ENCODE measurements around the gene DCAF11.

Gene DCAF11

DNA sequence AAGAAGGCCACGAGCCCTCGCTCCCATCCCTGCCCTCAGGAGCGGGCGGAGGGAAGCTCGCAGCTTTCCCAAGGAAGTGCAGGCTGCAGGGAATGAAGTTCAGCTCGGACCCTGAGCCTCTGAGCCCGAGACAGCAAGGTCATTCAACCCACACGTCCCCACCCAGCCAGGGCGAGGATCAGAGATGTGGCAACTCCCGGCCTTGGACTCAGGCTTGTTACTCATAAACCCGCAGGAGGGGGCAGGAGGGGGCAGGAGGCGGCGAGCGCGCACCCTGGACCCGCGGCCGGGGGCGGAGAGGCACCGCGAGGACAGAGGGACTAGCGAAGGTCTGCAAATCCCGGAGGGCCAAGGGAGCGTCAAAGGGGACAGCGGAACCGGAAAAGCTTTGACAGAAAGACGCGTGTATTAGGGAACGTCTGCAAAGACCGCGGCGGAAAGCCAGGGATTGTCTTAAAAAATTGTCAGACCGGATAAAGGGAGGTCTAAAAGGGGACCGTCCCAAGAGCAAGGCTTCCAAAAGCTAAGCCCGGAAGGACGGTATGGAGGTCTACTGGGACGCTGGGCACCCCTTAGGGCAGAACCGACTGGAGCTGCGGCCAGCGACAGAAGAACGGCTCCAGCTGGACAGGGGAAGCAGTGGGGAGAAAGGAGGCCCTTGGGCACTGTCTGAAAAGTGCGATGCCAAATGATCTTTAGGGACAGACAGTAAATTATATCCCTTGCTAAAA is 611 bp upstream of the DCAF11 start:
- peak overlapping the region; percentile 94 for H3K27ac ChIP-seq (ENCODE audit: low read depth, low read length)
- peaks cover 5% of the 10 kb centered on the region; the same call in 1 of the 2 replicates for H3K4me1 ChIP-seq (ENCODE audit: insufficient read depth, low read length)
- H3K9me3 ChIP-seq (ENCODE audit: insufficient read depth, low read depth, low read length) = no peaks in the 10 kb centered on the region
- H3K27me3 ChIP-seq (ENCODE audit: insufficient read depth, low read length) = no peaks in the 10 kb centered on the region
- peak overlapping the region; percentile 70 for H3K9ac ChIP-seq (ENCODE audit: low read depth, low read length)
- under 1% methylated on average over 42 of the region's 42 CpGs for WGBS
- H3K4me3 ChIP-seq (ENCODE audit: low read length) = peak overlapping the region; percentile 89
- peaks cover 24% of the 10 kb centered on the region for H3K36me3 ChIP-seq (ENCODE audit: insufficient read depth, low read length)

DNA sequence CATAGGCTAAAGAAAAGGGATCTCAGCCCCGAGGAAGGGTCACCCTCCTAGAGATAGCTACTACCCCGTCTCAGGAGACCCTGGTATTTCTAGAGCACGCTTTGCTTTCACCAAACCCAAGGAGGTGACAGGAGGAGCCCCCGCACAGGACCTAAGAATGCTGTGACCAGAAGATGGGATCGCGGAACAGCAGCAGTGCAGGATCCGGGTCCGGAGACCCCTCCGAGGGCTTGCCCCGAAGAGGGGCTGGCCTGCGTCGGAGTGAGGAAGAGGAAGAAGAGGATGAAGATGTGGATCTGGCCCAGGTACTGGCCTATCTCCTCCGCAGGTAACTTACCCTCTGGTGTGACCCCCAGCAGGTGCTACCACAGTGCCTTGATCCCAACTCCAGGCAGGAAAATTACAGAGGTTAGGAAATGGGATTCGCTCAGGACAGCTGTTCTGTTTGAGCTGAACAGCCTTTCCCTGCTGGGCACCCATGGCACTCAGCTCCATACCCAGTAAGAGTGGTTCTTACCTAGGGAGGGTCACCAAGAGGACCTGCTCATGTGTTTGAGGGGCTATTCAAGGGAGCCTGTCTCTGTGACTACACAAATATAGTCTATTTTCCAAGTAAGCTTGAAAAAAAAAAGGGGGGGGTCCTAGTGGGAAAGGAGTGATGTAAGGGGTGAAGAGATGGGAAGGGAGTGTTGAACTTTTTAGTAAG is 998 bp downstream of the DCAF11 start:
- Histone ChIP-seq H3K27ac (ENCODE audit: low read depth, low read length) (peak overlapping the region; percentile 53; the same call in 1 of the 2 replicates), H3K9ac (ENCODE audit: low read depth, low read length) (peak overlapping the region; percentile 67), H3K4me1 (ENCODE audit: insufficient read depth, low read length) (peaks cover 5% of the 10 kb centered on the region; the same call in 1 of the 2 replicates), H3K9me3 (ENCODE audit: insufficient read depth, low read depth, low read length) (no peaks in the 10 kb centered on the region), H3K4me3 (ENCODE audit: low read length) (peak overlapping the region; percentile 89), H3K36me3 (ENCODE audit: insufficient read depth, low read length) (peaks cover 37% of the 10 kb centered on the region), H3K27me3 (ENCODE audit: insufficient read depth, low read length) (no peaks in the 10 kb centered on the region)
- 8% methylated on average over 14 of the region's 14 CpGs for WGBS

DNA sequence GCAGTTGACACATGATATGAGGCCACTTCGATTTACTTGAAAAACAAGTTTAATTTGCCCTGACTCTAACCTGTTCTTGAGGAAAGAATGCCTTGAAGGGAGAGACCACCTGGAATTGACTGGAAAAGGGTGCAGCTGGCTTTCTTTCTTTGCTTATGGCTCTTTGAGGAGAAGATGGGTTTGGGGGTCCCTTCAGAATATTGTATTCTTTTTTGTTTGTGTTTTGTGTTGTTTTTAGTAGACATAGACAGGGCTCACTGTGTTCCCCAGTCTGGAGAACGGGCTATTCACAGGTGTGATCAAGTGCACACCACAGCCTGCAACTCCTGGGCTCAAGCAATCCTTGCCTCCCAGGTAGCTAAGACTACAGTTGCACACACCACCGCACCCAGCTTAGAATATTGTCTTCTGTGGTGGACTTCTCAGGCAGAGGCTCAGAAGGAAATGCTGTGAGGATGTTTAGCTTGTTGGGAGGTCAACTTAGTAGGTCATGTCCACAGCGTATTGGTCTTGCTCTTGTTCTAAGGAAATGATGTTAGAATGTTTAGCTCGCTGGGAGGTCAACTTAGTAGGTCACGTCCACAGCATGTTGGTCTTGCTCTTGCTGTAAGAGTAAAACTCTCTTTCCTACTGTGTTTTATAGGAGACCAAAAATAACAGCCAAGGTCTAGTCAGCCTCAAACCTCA is 1.7 kb downstream of the DCAF11 start:
- Histone ChIP-seq H3K27ac (ENCODE audit: low read depth, low read length) (no peak overlapping the region), H3K9me3 (ENCODE audit: insufficient read depth, low read depth, low read length) (no peaks in the 10 kb centered on the region), H3K4me1 (ENCODE audit: insufficient read depth, low read length) (peaks cover 5% of the 10 kb centered on the region; the same call in 1 of the 2 replicates), H3K9ac (ENCODE audit: low read depth, low read length) (0 out of 2 replicates have a peak overlapping the region, but pooled peaks have one; percentile 67), H3K36me3 (ENCODE audit: insufficient read depth, low read length) (peaks cover 44% of the 10 kb centered on the region), H3K27me3 (ENCODE audit: insufficient read depth, low read length) (no peaks in the 10 kb centered on the region), H3K4me3 (ENCODE audit: low read length) (peak overlapping the region; percentile 89)
- 93% methylated on average over 6 of the region's 6 CpGs for WGBS

DNA sequence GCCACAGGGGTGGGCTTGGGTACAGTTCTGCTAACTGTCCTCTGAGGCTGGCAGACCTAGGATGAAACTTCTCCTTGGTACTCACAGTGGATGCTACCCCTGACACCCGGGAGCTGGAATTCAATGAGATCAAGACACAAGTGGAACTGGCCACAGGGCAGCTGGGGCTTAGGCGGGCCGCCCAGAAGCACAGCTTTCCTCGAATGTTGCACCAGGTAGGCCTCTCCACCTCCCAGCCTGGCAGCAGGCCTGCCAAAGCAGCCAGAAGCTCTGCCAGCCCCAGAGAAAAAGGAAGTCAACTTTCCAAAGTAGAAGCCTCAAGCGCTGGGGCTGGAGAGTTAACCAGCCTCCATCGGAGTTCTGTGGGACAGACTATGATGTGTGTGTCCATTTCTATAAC is 2.6 kb downstream of the DCAF11 start:
- H3K4me3 ChIP-seq (ENCODE audit: low read length) = no peak overlapping the region
- no peak overlapping the region for H3K27ac ChIP-seq (ENCODE audit: low read depth, low read length)
- H3K27me3 ChIP-seq (ENCODE audit: insufficient read depth, low read length) = no peaks in the 10 kb centered on the region
- 91% methylated on average over 6 of the region's 6 CpGs for WGBS
- no peaks in the 10 kb centered on the region for H3K9me3 ChIP-seq (ENCODE audit: insufficient read depth, low read depth, low read length)
- H3K36me3 ChIP-seq (ENCODE audit: insufficient read depth, low read length) = peaks cover 49% of the 10 kb centered on the region
- H3K4me1 ChIP-seq (ENCODE audit: insufficient read depth, low read length) = peaks cover 5% of the 10 kb centered on the region; the same call in 1 of the 2 replicates
- no peak overlapping the region for H3K9ac ChIP-seq (ENCODE audit: low read depth, low read length)

DNA sequence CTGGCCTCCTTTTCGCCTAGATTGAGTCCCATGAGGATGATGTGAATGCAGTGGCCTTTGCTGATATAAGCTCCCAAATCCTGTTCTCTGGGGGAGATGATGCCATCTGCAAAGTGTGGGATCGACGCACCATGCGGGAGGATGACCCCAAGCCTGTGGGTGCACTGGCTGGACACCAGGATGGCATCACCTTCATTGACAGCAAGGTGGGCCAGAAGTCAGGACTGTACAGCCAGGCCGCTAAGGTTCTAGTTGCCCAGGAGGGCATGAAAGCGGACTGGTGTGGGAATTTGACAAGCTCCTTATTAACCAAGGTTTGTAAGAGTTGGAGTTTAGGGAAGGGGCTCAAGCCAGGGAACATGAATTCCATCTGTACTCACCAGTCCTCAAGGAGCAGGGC is 5.1 kb downstream of the DCAF11 start:
- WGBS = 94% methylated on average over 6 of the region's 6 CpGs
- H3K27me3 ChIP-seq (ENCODE audit: insufficient read depth, low read length) = no peaks in the 10 kb centered on the region
- no peak overlapping the region for H3K27ac ChIP-seq (ENCODE audit: low read depth, low read length)
- no peak overlapping the region for H3K4me3 ChIP-seq (ENCODE audit: low read length)
- H3K4me1 ChIP-seq (ENCODE audit: insufficient read depth, low read length) = peaks cover 5% of the 10 kb centered on the region; the same call in 1 of the 2 replicates
- no peaks in the 10 kb centered on the region for H3K9me3 ChIP-seq (ENCODE audit: insufficient read depth, low read depth, low read length)
- H3K9ac ChIP-seq (ENCODE audit: low read depth, low read length) = no peak overlapping the region
- peaks cover 64% of the 10 kb centered on the region for H3K36me3 ChIP-seq (ENCODE audit: insufficient read depth, low read length)

DNA sequence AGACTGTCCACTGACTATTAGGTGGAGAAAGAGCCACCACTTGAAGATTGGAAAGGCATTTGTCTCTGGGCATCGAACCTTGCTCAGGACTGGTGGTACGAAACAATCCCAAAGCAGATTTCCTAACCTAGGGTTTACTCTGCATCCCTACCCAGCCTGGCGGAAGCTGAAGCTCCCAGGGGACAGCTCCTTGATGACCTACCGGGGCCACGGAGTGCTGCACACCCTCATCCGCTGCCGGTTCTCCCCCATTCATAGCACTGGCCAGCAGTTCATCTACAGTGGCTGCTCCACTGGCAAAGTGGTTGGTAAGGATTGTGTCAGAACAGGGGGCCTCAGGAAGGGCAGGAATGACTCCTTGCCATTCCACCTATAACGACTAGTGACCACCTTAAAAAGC is 6.6 kb downstream of the DCAF11 start:
- Histone ChIP-seq H3K9ac (ENCODE audit: low read depth, low read length) (no peak overlapping the region), H3K36me3 (ENCODE audit: insufficient read depth, low read length) (peaks cover 64% of the 10 kb centered on the region), H3K9me3 (ENCODE audit: insufficient read depth, low read depth, low read length) (no peaks in the 10 kb centered on the region), H3K4me1 (ENCODE audit: insufficient read depth, low read length) (no peaks in the 10 kb centered on the region), H3K4me3 (ENCODE audit: low read length) (no peak overlapping the region), H3K27me3 (ENCODE audit: insufficient read depth, low read length) (no peaks in the 10 kb centered on the region), H3K27ac (ENCODE audit: low read depth, low read length) (no peak overlapping the region)
- 96% methylated on average over 8 of the region's 8 CpGs for WGBS

DNA sequence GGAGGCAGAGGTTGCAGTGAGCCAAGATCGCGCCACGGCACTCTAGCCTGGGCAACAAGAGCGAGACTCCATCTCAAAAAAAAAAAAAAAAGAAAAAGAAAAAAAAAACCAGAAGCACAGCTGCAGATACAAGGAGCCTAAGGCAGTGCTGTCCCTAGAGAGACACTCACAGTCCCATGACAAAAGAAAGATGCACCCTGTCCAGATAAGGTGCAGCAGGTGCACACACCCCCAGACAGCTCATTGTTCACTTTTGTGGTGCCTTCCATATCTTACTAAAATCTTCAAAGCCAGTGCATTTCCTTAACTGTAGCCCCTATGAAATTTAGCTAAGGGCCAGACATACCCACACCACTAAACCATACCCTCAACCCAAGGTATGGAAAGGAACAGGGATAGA is 7.8 kb downstream of the DCAF11 start:
- Histone ChIP-seq H3K4me3 (ENCODE audit: low read length) (no peak overlapping the region), H3K36me3 (ENCODE audit: insufficient read depth, low read length) (peaks cover 55% of the 10 kb centered on the region), H3K9me3 (ENCODE audit: insufficient read depth, low read depth, low read length) (no peaks in the 10 kb centered on the region), H3K9ac (ENCODE audit: low read depth, low read length) (no peak overlapping the region), H3K27me3 (ENCODE audit: insufficient read depth, low read length) (no peaks in the 10 kb centered on the region), H3K4me1 (ENCODE audit: insufficient read depth, low read length) (no peaks in the 10 kb centered on the region), H3K27ac (ENCODE audit: low read depth, low read length) (no peak overlapping the region)
- WGBS = 98% methylated on average over 4 of the region's 4 CpGs

DNA sequence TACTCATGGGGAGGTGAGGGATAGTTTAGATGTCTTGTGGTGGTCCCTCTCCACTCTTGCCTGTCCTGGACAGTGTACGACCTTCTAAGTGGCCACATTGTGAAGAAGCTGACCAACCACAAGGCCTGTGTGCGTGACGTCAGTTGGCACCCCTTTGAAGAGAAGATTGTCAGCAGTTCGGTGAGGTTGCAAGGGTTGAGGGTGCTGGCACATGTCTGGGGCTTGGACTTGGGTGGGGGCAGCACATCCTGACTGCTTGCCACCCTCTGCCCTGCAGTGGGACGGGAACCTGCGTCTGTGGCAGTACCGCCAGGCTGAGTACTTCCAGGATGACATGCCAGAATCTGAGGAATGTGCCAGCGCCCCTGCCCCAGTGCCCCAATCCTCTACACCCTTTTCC is 8.3 kb downstream of the DCAF11 start:
- Histone ChIP-seq H3K9me3 (ENCODE audit: insufficient read depth, low read depth, low read length) (no peaks in the 10 kb centered on the region), H3K36me3 (ENCODE audit: insufficient read depth, low read length) (peaks cover 51% of the 10 kb centered on the region), H3K9ac (ENCODE audit: low read depth, low read length) (no peak overlapping the region), H3K4me1 (ENCODE audit: insufficient read depth, low read length) (no peaks in the 10 kb centered on the region), H3K27me3 (ENCODE audit: insufficient read depth, low read length) (no peaks in the 10 kb centered on the region), H3K4me3 (ENCODE audit: low read length) (no peak overlapping the region), H3K27ac (ENCODE audit: low read depth, low read length) (no peak overlapping the region)
- 91% methylated on average over 8 of the region's 8 CpGs for WGBS

DNA sequence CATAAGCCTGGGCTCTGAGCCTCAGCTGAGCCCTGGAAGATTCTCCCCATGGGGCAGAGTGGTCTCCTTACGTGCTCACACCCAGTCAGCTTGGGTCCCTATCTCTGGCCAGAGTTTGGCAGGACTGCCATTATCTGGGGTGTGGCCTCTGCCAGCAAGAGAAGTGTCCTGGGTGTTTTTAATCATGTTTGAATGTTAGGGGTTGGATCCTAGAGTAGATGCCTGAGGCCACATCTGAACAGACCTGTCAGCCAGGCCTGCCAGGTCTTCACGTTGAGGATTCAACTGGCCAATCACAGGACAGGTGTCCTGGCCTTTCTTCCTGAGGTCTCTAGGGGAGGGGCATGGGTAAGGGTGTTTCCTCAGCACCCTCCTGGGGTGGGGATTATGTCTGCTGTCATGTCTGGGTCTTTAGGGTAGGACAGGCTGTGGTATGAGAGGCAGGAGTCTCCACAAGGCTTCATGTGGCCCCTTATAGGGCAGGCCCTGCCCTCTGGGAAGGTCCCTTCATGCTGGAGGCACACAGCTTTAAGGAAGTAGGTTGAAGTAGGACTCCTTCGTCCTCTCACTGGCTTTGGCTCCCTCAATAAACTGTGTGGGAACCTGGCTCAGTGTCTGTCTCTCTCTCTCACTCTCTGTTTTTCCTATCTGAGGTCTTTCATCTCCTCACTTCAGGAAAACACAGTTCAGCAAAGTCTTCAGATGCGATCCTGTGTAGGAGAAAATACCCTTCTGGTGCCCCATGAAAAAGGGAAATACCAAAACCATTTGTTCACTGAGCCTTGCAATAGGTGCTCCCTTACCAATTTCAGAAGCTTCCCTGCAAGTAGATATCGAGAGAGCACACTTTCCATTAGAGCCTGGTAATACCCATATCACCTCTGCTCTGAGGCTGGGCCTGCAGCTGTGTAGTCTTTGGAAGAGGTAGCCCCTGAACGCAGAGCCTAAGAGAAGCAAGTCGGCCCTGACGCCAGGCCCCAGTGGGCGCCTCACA is 9.1 kb downstream of the DCAF11 start:
- H3K27me3 ChIP-seq (ENCODE audit: insufficient read depth, low read length) = no peaks in the 10 kb centered on the region
- peaks cover 42% of the 10 kb centered on the region for H3K36me3 ChIP-seq (ENCODE audit: insufficient read depth, low read length)
- no peak overlapping the region for H3K27ac ChIP-seq (ENCODE audit: low read depth, low read length)
- H3K9ac ChIP-seq (ENCODE audit: low read depth, low read length) = no peak overlapping the region
- 88% methylated on average over 9 of the region's 9 CpGs for WGBS
- no peaks in the 10 kb centered on the region for H3K9me3 ChIP-seq (ENCODE audit: insufficient read depth, low read depth, low read length)
- no peak overlapping the region for H3K4me3 ChIP-seq (ENCODE audit: low read length)
- no peaks in the 10 kb centered on the region for H3K4me1 ChIP-seq (ENCODE audit: insufficient read depth, low read length)

DNA sequence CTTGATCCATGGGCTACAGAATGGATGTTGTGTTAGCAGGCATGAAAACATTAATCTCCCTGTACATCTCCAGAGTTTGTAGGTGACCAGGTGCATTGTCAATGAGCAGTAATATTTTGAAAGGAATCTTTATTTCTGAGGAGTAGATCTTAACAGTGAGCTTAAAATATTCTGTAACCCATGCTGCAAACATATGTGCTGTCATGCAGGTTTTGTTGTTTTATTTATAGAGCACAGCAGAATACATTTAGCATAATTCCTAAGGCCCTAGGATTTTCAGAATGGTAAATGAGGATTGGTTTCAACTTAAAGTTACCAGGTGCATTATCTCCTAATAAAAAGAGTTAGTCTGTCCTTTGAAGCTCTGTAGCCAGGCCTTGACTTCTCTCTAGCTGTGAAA is 12.4 kb downstream of the DCAF11 start:
- Histone ChIP-seq H3K9me3 (ENCODE audit: insufficient read depth, low read depth, low read length) (no peaks in the 10 kb centered on the region), H3K27me3 (ENCODE audit: insufficient read depth, low read length) (no peaks in the 10 kb centered on the region), H3K4me3 (ENCODE audit: low read length) (no peak overlapping the region), H3K36me3 (ENCODE audit: insufficient read depth, low read length) (peaks cover 16% of the 10 kb centered on the region), H3K27ac (ENCODE audit: low read depth, low read length) (no peak overlapping the region), H3K9ac (ENCODE audit: low read depth, low read length) (no peak overlapping the region), H3K4me1 (ENCODE audit: insufficient read depth, low read length) (no peaks in the 10 kb centered on the region)

Measured in HUES64 (cell line).